Activated CD8-positive, alpha-beta memory T cell treated with anti-CD3 and anti-CD28 coated beads, Interleukin-2, amount 10 ng/mL, durations not matched to agents 7 days and 5 days (primary cell): ENCODE measurements around the gene FRAS1. TPM values are rescaled to one million over a fixed set of nuclear protein-coding genes. Genes with fewer than 3 reads are reported as not detected.
"Not testable (repeated sequence)": the region's sequence is repeated elsewhere in the genome, so short reads cannot be mapped to it uniquely, and the experiment has no call there.

ENCODE experiments used
- ATAC-seq: fragments of 150-1000 bp; cut with Tn5 transposase; one replicate; pipeline ENCODE4 v1.10.0; 2021; ENCODE audit warnings: moderate library complexity
- CTCF ChIA-PET: fragments of 350-600 bp; sonication (Branson Sonifier 250); formaldehyde crosslinking; loops from one replicate; lab custom pipeline; 2021; ENCODE audit warnings: antibody characterized with exemption; lab: Charles Lee
- DNase-seq: peaks from one replicate; pipeline ENCODE4 v3.0.0-alpha.2; 2020
- H3K27ac Mint-ChIP-seq: one replicate; pipeline ENCODE4 v1.8.0; 2021; ENCODE audit warnings: mild to moderate bottlenecking, mixed read lengths
- H3K27me3 Mint-ChIP-seq: one replicate; pipeline ENCODE4 v1.8.0; 2021; ENCODE audit warnings: mixed read lengths
- H3K36me3 Mint-ChIP-seq: one replicate; pipeline ENCODE4 v1.8.0; 2021; ENCODE audit warnings: mild to moderate bottlenecking, mixed read lengths
- H3K4me1 Mint-ChIP-seq: one replicate; pipeline ENCODE4 v1.8.0; 2021; ENCODE audit warnings: mixed read lengths
- H3K4me3 Mint-ChIP-seq: one replicate; pipeline ENCODE4 v1.8.0; 2021; ENCODE audit warnings: mild to moderate bottlenecking, moderate library complexity, mixed read lengths
- H3K9me3 Mint-ChIP-seq: one replicate; pipeline ENCODE4 v1.8.0; 2022; ENCODE audit warnings: low read depth, mixed read lengths
- total RNA-seq, 2 experiments: library from RNA; stranded (reverse); gene quantifications; one replicate each; pipeline ENCODE4 v1.2.3, GENCODE V29; 2021

The FRAS1 gene
- total RNA-seq, 2 experiments from 2014 or later = 0.05 TPM; not detected in 1

DNA sequence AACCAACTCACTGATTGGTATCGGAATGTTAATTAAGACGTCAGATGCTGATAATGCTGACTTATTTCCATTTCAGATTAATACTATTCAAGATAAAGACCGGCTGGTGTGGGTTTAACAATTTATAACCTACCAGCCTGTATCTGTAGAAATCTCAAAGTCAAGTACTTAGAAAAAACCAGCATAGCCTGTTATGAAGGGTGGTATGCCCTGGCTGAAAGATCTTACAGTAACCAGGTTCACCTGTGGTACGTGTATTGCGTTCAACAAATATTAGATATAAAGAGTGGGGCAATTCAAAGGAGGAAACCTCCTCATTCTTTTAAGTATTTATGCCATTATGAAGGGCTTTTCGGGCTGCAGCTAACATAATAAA lies 253.6 kb downstream of the FRAS1 start:
- ATAC-seq = no peak
- CTCF ChIA-PET = no interaction called here
- no peak for DNase-seq
- Mint-ChIP-seq H3K27ac (no peak overlapping the region), H3K4me3 (no peak overlapping the region), H3K9me3 (no peaks in the 10 kb centered on the region), H3K36me3 (peaks cover 14% of the 10 kb centered on the region), H3K4me1 (peaks cover 19% of the 10 kb centered on the region), H3K27me3 (peaks cover 28% of the 10 kb centered on the region)

GRCh38 chr4:78311306-78311705 lies 254.2 kb downstream of the FRAS1 start:
- Mint-ChIP-seq H3K9me3 (no peaks in the 10 kb centered on the region), H3K36me3 (peaks cover 14% of the 10 kb centered on the region), H3K4me3 (no peak overlapping the region), H3K4me1 (peaks cover 19% of the 10 kb centered on the region), H3K27ac (no peak overlapping the region), H3K27me3 (peaks cover 28% of the 10 kb centered on the region)
- DNase-seq (no peak), ATAC-seq (no peak)
- CTCF ChIA-PET = no interaction called here

- Mint-ChIP-seq H3K9me3 (no peaks in the 10 kb centered on the region), H3K27me3 (peaks cover 33% of the 10 kb centered on the region), H3K27ac (peak overlapping the region; percentile 56), H3K36me3 (peaks cover 15% of the 10 kb centered on the region), H3K4me1 (peaks cover 19% of the 10 kb centered on the region), H3K4me3 (no peak overlapping the region)
- CTCF ChIA-PET = no interaction called here
- ATAC-seq = peak; percentile 33
- DNase-seq = no peak
Measured at GRCh38 chr4:78312989-78313753, 256.0 kb downstream of the FRAS1 start.

- peaks cover 19% of the 10 kb centered on the region for H3K4me1 Mint-ChIP-seq
- H3K36me3 Mint-ChIP-seq = peaks cover 15% of the 10 kb centered on the region
- peaks cover 38% of the 10 kb centered on the region for H3K27me3 Mint-ChIP-seq
- H3K4me3 Mint-ChIP-seq = no peak overlapping the region
- CTCF ChIA-PET = no interaction called here
- peak overlapping the region; percentile 13 for H3K27ac Mint-ChIP-seq
- ATAC-seq = no peak
- no peaks in the 10 kb centered on the region for H3K9me3 Mint-ChIP-seq
- no peak for DNase-seq
Measured at GRCh38 chr4:78313754-78314120, 256.6 kb downstream of the FRAS1 start.

DNA sequence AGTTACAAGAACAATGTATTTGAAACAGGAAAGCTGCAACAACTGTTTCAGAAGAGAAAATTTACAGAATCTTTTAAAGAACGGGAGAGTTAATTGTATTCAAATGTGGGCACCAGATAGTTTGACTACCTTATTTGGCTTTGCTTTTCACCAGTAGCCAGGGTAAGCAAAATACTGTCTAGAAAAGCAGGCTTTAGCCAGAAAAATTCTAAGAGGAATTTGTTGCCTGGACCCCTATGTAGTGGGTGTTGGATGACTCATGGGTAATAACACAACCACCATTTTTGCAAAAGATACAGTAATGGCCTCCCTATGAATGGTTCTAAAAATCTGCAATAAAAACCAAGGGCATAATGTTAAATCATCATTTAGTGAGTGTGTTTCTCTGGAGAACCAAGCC lies 261.0 kb downstream of the FRAS1 start:
- Mint-ChIP-seq H3K4me1 (peaks cover 28% of the 10 kb centered on the region), H3K9me3 (no peaks in the 10 kb centered on the region), H3K27ac (no peak overlapping the region), H3K27me3 (peaks cover 45% of the 10 kb centered on the region), H3K36me3 (peaks cover 12% of the 10 kb centered on the region), H3K4me3 (no peak overlapping the region)
- DNase-seq = no peak
- CTCF ChIA-PET = no interaction called here
- no peak for ATAC-seq

DNA sequence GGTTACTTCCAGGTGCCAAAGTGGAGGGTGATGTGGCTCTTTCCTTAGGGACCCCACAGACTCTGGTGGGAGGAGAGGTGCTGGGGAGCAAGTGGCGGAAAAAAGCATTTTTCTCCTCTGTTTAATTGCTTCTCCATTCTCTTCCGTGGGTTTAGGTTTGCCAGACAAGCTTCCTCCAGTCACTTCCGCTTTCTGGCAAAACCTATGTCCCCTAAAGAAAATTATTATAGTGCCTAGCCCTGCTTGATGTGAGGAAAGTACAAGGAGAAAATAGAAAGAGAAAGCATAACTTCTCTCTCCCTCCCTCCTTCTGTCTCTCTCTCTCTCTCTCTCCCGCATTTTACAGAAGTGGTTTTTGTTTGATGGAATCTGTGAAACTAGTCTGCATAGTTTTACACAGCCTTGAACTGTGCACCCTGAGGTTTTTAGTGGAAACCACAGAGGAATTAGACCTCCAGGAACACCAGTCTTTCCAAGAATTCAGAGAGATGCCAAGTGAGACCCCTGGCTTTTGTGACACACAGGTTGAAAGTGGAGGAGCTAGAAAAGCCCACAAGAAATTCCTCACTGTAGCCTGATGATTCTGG lies 263.3 kb downstream of the FRAS1 start:
- Mint-ChIP-seq H3K4me1 (peaks cover 15% of the 10 kb centered on the region), H3K9me3 (no peaks in the 10 kb centered on the region), H3K27me3 (peaks cover 49% of the 10 kb centered on the region), H3K4me3 (peak overlapping the region; percentile 33), H3K27ac (no peak overlapping the region), H3K36me3 (peaks cover 4% of the 10 kb centered on the region)
- CTCF ChIA-PET = no interaction called here
- no peak for ATAC-seq
- no peak for DNase-seq

- Mint-ChIP-seq H3K4me3 (no peak overlapping the region), H3K36me3 (peaks cover 1% of the 10 kb centered on the region), H3K9me3 (no peaks in the 10 kb centered on the region), H3K27me3 (peaks cover 62% of the 10 kb centered on the region), H3K27ac (no peak overlapping the region), H3K4me1 (peaks cover 15% of the 10 kb centered on the region)
- DNase-seq (no peak), ATAC-seq (no peak)
- CTCF ChIA-PET = interaction anchor here (0.7 kb wide), 1 partner anchor 300 kb away, joined by 3 read pairs; no protein-coding TSS in a partner anchor
Measured at GRCh38 chr4:78322032-78322431, 264.9 kb downstream of the FRAS1 start.

DNA sequence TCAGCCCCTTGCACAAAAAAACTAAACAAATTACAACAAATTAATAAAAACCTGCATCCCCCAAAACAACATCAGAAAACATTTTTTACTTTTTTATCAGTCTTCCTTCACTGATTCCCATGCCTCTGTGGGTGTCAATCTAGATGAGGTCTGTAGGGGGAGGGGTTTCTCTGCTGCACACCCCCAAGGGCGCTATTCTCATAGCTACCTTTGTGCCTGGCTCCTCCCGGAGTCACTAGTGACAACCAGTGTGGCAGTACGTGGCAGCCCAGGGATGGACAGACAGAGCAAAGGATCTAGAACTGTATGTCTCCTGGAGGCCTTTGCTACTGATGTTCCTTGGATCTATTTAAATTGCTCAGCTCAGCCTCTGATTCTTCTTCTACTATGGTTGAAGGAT lies 266.3 kb downstream of the FRAS1 start:
- no peak overlapping the region for H3K27ac Mint-ChIP-seq
- CTCF ChIA-PET = interaction anchor here (0.6 to 1.0 kb wide), 2 partner anchors 216 to 322 kb away, joined by 3 read pairs; no protein-coding TSS in a partner anchor

GRCh38 chr4:78324625-78325024 lies 267.5 kb downstream of the FRAS1 start:
- CTCF ChIA-PET = no interaction called here
- H3K4me3 Mint-ChIP-seq = no peak overlapping the region
- ATAC-seq = no peak

More for the DNA sequence above, 266.3 kb downstream of the FRAS1 start:
- H3K4me1 Mint-ChIP-seq = peaks cover 15% of the 10 kb centered on the region
- H3K36me3 Mint-ChIP-seq = no peaks in the 10 kb centered on the region
- peaks cover 58% of the 10 kb centered on the region for H3K27me3 Mint-ChIP-seq
- H3K9me3 Mint-ChIP-seq = no peaks in the 10 kb centered on the region
- no peak for DNase-seq
- no peak overlapping the region for H3K4me3 Mint-ChIP-seq
- no peak for ATAC-seq

GRCh38 chr4:78325271-78326157 lies 268.4 kb downstream of the FRAS1 start:
- CTCF ChIA-PET = no interaction called here
- Mint-ChIP-seq H3K27me3 (peaks cover 51% of the 10 kb centered on the region), H3K4me3 (no peak overlapping the region), H3K4me1 (peaks cover 3% of the 10 kb centered on the region), H3K36me3 (no peaks in the 10 kb centered on the region), H3K9me3 (no peaks in the 10 kb centered on the region), H3K27ac (no peak overlapping the region)
- no peak for DNase-seq
- no peak for ATAC-seq

More at GRCh38 chr4:78324625-78325024, 267.5 kb downstream of the FRAS1 start:
- no peak for DNase-seq
- no peaks in the 10 kb centered on the region for H3K9me3 Mint-ChIP-seq
- peaks cover 53% of the 10 kb centered on the region for H3K27me3 Mint-ChIP-seq
- H3K36me3 Mint-ChIP-seq = no peaks in the 10 kb centered on the region
- H3K27ac Mint-ChIP-seq = no peak overlapping the region
- H3K4me1 Mint-ChIP-seq = peaks cover 11% of the 10 kb centered on the region

- peaks cover 30% of the 10 kb centered on the region for H3K27me3 Mint-ChIP-seq
- H3K36me3 Mint-ChIP-seq, DNase-seq, ATAC-seq, H3K9me3 Mint-ChIP-seq, H3K27ac Mint-ChIP-seq, H3K4me3 Mint-ChIP-seq, H3K4me1 Mint-ChIP-seq, CTCF ChIA-PET: not testable (repeated sequence)
Measured at GRCh38 chr4:78328591-78328990, 271.5 kb downstream of the FRAS1 start.

DNA sequence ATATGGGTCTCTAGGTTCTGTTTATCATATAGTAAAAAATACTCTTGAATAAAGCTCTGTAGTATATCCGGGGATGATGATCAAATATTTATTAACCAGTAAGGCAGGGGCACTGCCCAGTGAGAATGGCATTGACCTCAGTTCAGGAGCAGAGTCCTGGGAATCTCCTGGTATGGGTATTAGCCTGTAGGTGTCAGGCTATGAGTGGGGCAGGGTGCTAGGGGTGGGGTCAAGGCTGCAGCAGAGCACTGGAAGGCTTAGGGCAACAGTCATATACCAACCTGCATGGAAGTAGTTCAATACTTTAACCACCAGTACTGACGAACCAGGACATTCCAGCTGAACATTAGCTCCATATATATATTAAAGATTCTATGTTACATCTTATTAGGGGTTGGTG lies 274.1 kb downstream of the FRAS1 start:
- peaks cover 24% of the 10 kb centered on the region for H3K27me3 Mint-ChIP-seq
- CTCF ChIA-PET = no interaction called here
- H3K27ac Mint-ChIP-seq = no peak overlapping the region
- no peak for ATAC-seq
- no peaks in the 10 kb centered on the region for H3K9me3 Mint-ChIP-seq
- DNase-seq = no peak
- H3K4me3 Mint-ChIP-seq = no peak overlapping the region
- no peaks in the 10 kb centered on the region for H3K36me3 Mint-ChIP-seq
- no peaks in the 10 kb centered on the region for H3K4me1 Mint-ChIP-seq

- ATAC-seq = no peak
- CTCF ChIA-PET = no interaction called here
Measured at GRCh38 chr4:78331965-78332364, 274.8 kb downstream of the FRAS1 start.

More at GRCh38 chr4:78331965-78332364, 274.8 kb downstream of the FRAS1 start:
- Mint-ChIP-seq H3K27ac (no peak overlapping the region), H3K4me1 (no peaks in the 10 kb centered on the region), H3K9me3 (no peaks in the 10 kb centered on the region), H3K27me3 (peaks cover 21% of the 10 kb centered on the region), H3K36me3 (no peaks in the 10 kb centered on the region), H3K4me3 (no peak overlapping the region)
- no peak for DNase-seq
